ENCODE data around the gene NPAS3.

Gene NPAS3

DNA sequence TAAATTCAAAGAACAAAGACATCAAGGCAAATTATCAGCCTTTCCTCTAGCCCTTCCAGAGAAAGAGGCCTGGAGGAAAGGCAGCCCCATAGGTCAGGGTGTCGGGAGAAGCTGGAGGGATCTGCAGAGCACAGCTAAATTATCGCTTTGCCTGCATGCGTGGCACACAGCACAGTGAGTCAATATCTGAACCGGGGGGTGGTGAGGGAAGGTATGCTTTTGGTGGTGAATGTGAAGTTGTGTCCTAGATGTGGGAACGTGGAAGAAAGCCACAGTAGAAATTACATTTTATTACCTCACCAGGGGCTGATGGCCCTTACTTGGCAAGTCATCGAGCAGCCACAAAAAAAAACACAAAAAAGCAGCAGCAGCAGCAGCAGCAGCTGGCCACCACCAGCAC, 769.0 kb downstream of the NPAS3 start:
- peak overlapping the region; percentile 97; the same call in 1 of the 2 replicates for H3K27ac ChIP-seq
- TF ChIP-seq, protein P1, sequence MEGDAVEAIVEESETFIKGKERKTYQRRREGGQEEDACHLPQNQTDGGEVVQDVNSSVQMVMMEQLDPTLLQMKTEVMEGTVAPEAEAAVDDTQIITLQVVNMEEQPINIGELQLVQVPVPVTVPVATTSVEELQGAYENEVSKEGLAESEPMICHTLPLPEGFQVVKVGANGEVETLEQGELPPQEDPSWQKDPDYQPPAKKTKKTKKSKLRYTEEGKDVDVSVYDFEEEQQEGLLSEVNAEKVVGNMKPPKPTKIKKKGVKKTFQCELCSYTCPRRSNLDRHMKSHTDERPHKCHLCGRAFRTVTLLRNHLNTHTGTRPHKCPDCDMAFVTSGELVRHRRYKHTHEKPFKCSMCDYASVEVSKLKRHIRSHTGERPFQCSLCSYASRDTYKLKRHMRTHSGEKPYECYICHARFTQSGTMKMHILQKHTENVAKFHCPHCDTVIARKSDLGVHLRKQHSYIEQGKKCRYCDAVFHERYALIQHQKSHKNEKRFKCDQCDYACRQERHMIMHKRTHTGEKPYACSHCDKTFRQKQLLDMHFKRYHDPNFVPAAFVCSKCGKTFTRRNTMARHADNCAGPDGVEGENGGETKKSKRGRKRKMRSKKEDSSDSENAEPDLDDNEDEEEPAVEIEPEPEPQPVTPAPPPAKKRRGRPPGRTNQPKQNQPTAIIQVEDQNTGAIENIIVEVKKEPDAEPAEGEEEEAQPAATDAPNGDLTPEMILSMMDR (conservative IDR thresholded peaks at IDR 0.05), result no peak

DNA sequence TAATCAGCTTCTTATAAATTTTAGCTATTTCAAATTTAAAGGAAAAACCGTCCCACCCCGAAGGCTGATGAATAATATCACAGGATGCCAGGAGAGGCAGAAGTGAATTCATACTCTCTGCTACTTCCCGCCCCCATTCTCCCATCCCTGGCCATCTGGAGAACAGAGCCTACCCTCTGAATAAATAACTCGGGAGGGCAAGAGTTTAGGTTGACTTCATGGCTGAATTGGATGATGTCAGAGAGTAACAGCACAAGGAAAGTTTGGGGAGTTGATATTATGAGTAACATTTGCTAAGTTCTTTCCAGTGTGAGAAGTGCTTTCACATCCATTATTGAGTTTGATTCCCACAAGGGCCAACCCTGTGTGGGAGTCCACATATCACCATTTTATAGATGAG, 770.6 kb downstream of the NPAS3 start:
- no peak overlapping the region for H3K27ac ChIP-seq
- TF ChIP-seq, protein P1 (conservative IDR thresholded peaks at IDR 0.05), result no peak

DNA sequence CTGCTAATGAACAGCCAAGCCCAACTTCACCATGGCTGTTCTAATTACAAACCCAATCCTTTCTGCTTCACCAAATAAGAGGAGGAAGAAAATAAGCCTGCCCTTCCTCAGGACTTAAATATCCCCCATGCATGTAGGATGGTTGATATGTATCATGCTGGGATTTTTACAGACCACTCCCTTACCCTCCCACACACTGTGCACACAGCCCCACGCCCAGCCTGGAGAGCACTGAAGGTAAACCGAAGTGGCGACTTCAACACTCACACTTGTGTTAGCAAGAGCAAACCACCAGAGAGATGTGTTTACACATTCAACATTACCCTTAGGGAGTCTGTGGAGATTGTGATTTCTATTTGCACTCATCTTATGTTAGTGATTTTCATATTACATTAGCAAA, 771.0 kb downstream of the NPAS3 start:
- no peak overlapping the region for H3K27ac ChIP-seq
- TF ChIP-seq, protein P1 (conservative IDR thresholded peaks at IDR 0.05), result no peak

DNA sequence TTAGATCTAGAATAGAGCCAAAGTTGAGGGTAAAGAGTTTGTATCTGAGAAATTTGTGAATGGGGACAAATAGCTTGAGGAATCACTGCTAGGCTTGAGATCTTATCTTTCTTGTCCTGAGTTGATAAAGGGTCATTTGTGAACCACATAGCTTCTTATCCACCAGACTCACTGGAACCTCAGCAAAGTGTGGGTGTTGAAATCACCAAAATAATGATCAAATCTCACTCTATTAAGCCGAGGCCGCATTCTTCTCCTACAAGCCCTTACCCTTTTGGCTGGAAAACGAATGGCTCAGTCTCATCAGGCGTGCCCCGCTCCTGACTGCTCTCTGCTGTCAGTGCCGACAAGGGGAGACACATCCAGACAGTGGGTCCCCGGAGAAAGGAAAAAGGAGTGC, 771.6 kb downstream of the NPAS3 start:
- TF ChIP-seq, protein P1 (conservative IDR thresholded peaks at IDR 0.05), result no peak
- no peak overlapping the region for H3K27ac ChIP-seq

DNA sequence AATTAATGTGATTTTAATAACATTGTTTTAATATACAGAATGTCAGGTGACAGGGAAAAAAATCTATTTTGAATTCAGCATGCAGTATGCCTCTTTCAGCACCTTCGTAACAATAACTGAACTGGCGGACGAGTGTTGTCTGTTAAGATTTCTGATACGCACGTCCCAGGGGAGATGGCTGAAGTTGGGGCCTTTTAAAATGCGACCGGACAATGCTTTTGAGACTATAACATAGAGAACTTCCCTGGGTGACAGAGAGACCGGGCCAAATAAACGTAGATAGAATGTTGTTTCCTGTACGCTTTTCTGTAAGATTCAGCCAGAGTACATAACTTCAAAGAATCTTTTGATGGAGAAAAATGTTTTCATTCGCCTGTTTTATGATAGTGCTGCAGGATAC, 772.5 kb downstream of the NPAS3 start:
- TF ChIP-seq, protein P1 (conservative IDR thresholded peaks at IDR 0.05), result no peak
- H3K27ac ChIP-seq, result no peak overlapping the region

DNA sequence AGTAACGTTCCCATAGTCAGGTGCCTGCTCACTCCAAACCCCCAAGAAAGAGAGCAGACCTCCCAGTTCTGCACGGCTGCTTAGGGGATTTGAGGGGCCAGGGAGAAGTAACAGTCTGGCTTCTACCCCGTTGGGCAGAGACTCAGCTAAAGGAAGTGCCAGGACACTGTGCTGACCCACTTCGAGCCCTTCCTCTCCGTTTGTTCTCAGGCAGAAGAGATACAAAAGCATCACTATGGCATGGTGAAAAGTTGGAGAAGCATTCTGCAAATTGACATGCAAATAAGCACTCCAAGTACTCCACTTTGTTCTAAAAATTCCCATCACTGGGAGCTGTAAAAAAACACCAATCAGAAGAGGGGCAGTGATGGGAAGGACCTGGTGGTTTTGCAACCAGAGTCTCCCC, 773.1 kb downstream of the NPAS3 start:
- no peak overlapping the region for H3K27ac ChIP-seq
- TF ChIP-seq, protein P1 (conservative IDR thresholded peaks at IDR 0.05), result no peak

DNA sequence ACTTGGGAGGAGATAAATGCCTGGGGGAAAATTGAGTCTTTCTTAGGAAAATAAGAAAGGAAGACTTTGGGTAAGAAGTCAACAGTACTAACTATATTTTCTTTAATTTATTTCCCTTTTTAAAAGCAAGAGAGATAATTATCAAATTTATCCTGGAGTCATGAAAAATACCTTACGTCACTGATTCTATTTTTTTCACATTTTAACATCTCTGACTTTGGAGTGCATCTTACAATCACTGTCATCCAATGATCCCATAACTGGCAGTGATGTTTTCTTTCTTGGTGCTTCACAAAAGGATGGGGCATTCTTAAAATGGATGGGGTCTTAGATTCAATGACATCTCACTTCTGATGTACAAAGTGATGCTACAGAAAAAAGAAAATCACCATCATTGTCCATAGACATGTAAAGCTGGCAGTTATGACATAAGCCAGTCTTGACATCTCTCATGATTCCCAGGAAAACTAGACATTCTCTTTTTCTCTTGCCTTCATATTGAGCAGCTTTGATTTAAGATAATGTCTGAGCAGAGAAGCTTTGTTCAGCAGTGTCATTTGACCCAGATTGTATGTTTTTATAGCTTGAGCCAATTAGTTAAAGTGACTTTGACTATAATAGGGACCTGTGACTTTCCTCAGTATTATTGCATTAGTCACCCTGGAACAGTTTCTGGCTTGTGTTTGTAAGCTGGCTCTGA, 776.0 kb downstream of the NPAS3 start:
- H3K27ac ChIP-seq, result peak overlapping the region; percentile 14; the same call in 1 of the 2 replicates
- TF ChIP-seq, protein P1 (conservative IDR thresholded peaks at IDR 0.05), result no peak

All from VCaP (cell line).